Kidney glomerular epithelial cell (primary cell): Measurements from ENCODE around the gene TFF1.

ENCODE experiments used
- DNase-seq: peaks from one replicate; lab custom pipeline; 2025; lab: John Stamatoyannopoulos, UW

The TFF1 gene

GRCh38 chr21:42382915-42383314, 16.6 kb upstream of the TFF1 start:
- no peak for DNase-seq

- DNase-seq = no peak
These were observed 15.1 kb upstream of the TFF1 start for GRCh38 chr21:42381347-42381984.

- DNase-seq = no peak
These were observed 13.3 kb upstream of the TFF1 start for GRCh38 chr21:42379426-42380215.

GRCh38 chr21:42378418-42378817, 12.1 kb upstream of the TFF1 start:
- DNase-seq = no peak

- no peak for DNase-seq
These were observed 11.6 kb upstream of the TFF1 start for GRCh38 chr21:42377951-42378340.

GRCh38 chr21:42377211-42377950, 11.0 kb upstream of the TFF1 start:
- DNase-seq = no peak

GRCh38 chr21:42376338-42376982, 10.1 kb upstream of the TFF1 start:
- no peak for DNase-seq

- DNase-seq = no peak
These were observed 9.6 kb upstream of the TFF1 start for GRCh38 chr21:42375966-42376337.

- no peak for DNase-seq
These were observed 9.2 kb upstream of the TFF1 start for GRCh38 chr21:42375506-42375905.

GRCh38 chr21:42374864-42375499, 8.6 kb upstream of the TFF1 start:
- no peak for DNase-seq

- DNase-seq = no peak
These were observed 8.1 kb upstream of the TFF1 start for GRCh38 chr21:42374457-42374856.

GRCh38 chr21:42373908-42374455, 7.6 kb upstream of the TFF1 start:
- DNase-seq = no peak

GRCh38 chr21:42373196-42373907, 7.0 kb upstream of the TFF1 start:
- DNase-seq = no peak

- no peak for DNase-seq
These were observed 4.7 kb upstream of the TFF1 start for GRCh38 chr21:42370894-42371654.

- no peak for DNase-seq
These were observed 3.5 kb upstream of the TFF1 start for GRCh38 chr21:42369821-42370220.

- no peak for DNase-seq
These were observed 1.2 kb upstream of the TFF1 start for GRCh38 chr21:42367367-42368165.

- DNase-seq = no peak
These were observed 565 bp downstream of the TFF1 start for GRCh38 chr21:42365770-42366169.

GRCh38 chr21:42364304-42364865, 1.9 kb downstream of the TFF1 start:
- DNase-seq = no peak

GRCh38 chr21:42363312-42363711, 3.0 kb downstream of the TFF1 start:
- no peak for DNase-seq
